ENCODE data around the gene HSFX4.
"Not testable (repeated sequence)": the region's sequence is repeated elsewhere in the genome, so short reads cannot be mapped to it uniquely, and the experiment has no call there.

HSFX4 gene

GRCh38 chrX:149937871-149938426 lies 8.6 kb downstream of the HSFX4 start:
- DNase-seq (ENCODE audit: low read depth in 2 of 2): no peak

DNA sequence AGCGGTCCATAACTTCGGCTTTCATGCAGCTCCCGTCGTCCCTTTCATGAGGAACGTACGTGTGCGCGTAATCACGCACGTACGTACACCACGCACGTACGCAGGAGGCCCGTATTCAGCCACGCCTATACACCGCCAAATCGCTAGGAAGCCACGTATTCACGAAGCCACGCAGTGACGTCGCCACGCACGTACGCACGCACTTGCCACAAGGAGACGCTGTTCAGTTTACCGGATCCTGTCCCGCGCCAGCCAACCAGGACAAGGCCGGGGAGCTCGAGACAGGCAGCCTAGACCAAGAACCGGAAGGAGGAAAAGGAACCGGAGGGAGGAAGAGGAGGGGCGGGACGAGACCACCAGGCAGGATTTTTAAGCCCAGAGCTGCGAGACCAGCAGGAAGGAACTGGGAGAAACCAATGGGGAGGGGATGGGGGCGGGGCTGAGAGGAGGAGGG lies 9.1 kb downstream of the HSFX4 start, which contains the start of gene EOLA2:
Gene EOLA2, minus strand, starts transcription at position 65 of the 454 bp plus-strand sequence. CDS start 4,617 bp downstream, outside the sequence.
- peak; percentile 86 to 90 for DNase-seq (ENCODE audit: low read depth in 2 of 2)

DNA sequence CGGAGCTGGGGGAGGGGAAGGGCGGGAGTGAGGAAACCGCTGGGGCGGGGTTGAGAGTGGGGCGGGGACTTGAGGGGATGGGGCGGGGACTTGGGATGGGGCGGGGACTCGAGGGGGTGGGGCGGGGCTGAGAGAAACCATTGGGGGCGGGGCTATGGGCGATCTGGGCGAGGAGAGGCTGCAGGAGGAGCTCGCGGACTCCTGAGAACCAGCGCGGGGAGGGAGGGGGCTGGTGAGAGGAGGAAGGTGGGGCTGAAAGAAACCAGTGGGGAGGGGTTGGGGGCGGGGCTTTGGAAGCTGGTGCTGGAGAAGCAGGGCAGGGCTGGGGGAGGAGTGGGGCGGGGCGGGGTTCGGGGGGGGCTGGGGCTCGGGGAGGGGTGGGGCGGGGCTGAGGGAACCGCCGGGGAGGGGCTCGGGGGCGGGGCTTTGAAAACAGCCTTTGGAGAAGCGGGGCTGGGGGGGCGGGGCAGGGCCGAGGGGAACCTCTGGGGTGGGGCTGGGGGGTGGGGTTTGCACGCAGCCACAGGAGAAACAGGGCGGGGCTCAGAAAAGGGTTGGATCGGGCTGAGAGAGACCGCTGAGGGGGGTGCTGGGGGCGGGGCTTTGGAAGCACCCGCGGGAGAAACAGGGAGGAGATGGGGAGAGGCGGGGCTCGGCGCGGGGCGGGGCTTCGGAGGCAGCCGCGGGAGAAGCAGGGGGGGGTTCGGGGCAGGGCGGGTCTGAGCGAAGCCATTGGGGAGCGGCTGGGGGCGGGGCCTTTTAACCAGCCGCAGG lies 9.7 kb downstream of the HSFX4 start:
- peak; percentile 84 to 86 for DNase-seq (ENCODE audit: low read depth in 2 of 2)

GRCh38 chrX:149939655-149939904 lies 10.2 kb downstream of the HSFX4 start:
- DNase-seq (ENCODE audit: low read depth in 2 of 2): no peak

GRCh38 chrX:149939905-149940673 lies 10.7 kb downstream of the HSFX4 start:
- DNase-seq (ENCODE audit: low read depth in 2 of 2): peak; percentile 87

GRCh38 chrX:149940674-149941024 lies 11.3 kb downstream of the HSFX4 start:
- not testable (repeated sequence) for DNase-seq (ENCODE audit: low read depth in 2 of 2)

DNA sequence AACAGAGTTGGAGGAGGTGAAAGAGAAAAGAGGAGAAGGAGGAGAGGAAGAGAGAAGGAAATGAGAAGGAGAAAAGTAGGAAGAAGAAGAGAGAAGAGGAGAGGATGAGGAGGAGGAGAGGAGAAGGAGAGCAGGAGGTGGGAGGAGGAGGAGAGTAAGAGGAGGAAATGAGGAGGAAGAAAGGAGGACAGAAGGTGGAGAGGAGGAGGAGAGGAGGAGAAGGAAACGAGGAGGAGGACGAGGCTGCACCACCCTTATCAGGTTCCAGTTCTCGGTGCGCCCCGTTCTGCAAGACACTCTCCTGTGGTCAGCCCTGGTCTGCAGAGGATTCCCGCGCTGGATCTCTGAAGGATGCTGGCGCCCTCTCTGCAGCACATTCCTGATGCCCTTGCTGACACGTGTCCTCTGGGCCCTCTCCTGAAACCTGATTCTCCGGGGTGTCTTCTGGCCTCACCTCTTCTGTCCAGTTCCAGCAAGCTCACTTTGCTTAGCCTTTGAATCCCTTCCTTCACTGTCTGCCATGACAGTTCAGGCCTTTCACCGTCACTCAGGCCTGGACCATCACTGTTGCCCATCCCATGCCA lies 15.8 kb downstream of the HSFX4 start:
- DNase-seq (ENCODE audit: low read depth in 2 of 2): not testable (repeated sequence)

DNA sequence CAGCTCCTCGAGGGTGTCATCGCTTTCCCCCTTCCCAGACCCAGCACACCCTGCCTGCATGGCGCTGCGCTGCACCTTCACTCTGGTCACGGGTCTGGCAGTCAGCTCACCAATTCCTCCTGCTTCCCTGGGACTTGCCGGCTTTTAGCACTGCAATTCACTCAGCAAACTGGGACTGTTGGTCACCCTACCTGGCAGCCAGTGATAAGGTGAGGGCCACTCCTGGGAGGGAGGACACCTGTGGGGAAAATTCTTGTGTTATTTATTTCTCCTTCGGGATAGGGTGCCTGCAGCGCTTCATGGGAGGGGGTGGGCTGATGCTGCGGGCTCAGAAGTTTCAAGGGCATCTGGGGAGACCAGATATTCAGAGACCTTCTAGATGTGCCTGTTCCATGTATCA lies 16.4 kb downstream of the HSFX4 start:
- not testable (repeated sequence) for DNase-seq (ENCODE audit: low read depth in 2 of 2)

DNA sequence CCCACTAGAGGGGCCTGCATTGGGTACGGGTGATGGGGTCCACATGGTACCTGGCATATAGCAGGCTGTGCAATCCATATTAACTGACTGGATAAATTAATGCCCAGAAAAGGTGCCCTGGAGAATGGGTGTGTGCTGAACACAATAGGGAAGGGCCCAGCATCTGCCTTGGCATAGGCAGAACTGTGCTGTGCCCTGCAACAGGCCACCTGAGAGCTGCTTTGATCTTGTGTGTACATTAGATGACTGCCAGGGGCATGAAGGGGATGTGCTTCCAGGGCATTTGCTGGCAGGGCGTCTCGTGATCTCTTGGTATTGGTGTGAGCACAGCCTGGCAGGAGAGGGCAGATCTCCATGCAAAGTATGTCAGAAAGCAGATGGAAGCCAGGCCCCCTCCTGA lies 17.6 kb downstream of the HSFX4 start:
- not testable (repeated sequence) for DNase-seq (ENCODE audit: low read depth in 2 of 2)

GRCh38 chrX:149948016-149948415 lies 18.6 kb downstream of the HSFX4 start:
- DNase-seq (ENCODE audit: low read depth in 2 of 2): no peak

DNA sequence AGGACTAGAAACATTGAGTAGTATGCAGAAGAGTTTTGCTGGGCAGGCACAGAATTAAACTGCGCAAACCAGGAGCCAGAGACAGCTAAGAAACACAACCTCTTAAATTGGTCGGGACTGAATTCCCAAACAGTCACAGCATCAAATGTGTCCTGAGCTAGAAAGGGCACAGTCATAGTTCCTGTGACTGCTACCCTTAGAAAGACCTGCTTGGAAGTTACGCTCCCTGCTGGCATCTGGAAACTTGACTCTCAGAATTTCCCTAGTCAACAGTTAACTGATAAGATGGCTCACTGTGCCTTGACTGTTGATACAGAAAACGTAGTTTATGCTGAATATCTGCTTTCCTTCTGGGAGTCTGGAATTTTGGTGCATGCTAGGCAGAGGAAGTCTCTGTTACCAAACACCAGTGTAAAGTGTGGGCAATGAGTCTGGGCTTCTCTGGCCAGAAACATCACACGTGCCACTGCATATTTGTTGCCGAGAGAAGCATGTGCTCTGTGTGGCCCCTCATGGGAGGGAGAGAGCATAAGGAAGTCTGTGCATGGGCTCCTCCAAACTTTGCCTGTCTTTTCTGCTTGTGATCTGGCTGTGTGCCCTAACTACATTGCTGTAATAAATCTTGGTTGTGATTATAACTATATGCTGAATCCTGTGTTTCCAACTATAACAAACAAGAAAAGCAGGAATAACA lies 20.5 kb downstream of the HSFX4 start:
- no peak for DNase-seq (ENCODE audit: low read depth in 2 of 2)

DNA sequence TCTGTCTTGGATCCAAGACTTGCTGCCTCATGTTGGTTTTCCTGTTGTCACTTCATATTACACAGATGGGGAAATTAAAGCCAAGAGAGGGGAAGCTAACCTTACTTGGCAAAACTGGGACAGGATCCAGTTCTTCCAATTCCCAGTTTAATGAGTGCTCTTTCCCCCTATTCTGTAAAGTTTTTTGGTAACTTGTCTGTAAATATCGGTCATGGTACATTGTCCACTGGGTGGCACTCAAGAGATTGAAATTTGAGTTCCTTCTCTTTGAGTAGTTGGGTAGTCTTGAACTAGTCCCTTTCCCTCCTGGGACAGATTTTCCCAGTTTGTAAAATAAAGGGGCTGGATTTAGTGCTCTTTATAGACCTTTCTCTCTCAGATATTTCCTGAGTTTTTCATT lies 21.3 kb downstream of the HSFX4 start:
- DNase-seq (ENCODE audit: low read depth in 2 of 2): no peak

GRCh38 chrX:149961572-149961971 lies 32.2 kb downstream of the HSFX4 start:
- no peak for DNase-seq (ENCODE audit: low read depth in 2 of 2)

DNA sequence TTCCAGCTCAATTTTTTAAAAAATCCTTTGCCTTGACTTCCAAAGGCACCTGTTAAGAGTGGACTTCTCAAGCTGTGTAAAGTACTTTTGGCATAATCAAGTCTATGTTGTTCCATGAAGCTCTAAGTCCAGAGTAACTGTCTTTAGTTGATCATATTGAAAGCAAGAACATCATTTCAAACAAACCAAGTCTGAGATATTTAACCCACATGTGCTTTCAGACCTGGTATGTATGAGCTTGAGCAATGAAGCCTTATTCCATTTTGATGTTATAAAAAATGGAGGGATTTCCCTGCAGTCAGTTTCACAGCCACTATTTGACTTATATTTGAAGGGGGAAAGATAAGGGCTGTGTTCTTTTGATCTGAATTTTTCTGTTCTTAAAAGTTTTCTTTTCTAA lies 32.6 kb downstream of the HSFX4 start:
- DNase-seq (ENCODE audit: low read depth in 2 of 2): no peak

GRCh38 chrX:149962859-149963757 lies 33.7 kb downstream of the HSFX4 start:
- DNase-seq (ENCODE audit: low read depth in 2 of 2): no peak

GRCh38 chrX:149979126-149979644 lies 49.8 kb downstream of the HSFX4 start:
- no peak for DNase-seq (ENCODE audit: low read depth in 2 of 2)
